Fibroblast of the conjunctiva (primary cell): ENCODE results near the gene POLR2L.

Source experiments
- DNase-seq: peaks from one replicate; pipeline ENCODE4 v3.0.0-alpha.2; 2010; ENCODE audit warnings: low read depth

The POLR2L gene

DNA sequence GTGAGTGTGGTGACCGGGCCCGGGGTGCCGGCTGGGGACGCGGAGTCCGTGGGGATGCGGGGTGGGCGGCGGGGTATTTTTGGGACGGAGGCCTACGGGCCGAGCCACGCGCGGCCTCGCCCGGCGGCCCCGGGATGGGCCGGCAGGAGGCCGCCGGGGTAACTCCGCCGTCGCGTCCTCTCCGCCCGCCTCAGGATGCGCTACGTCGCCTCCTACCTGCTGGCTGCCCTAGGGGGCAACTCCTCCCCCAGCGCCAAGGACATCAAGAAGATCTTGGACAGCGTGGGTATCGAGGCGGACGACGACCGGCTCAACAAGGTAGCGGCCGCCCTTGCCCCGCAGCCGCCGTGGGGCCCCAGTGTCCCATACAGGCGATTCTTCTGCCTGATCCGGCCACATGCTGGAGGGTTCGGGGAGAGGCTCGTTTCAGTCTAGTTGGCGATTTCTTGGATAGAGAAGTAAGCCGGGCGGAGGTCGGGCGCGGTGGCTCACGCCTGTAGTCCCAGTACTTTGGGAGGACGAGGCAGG is 32.2 kb downstream of the POLR2L start:
- DNase-seq: no peak

GRCh38 chr11:809287-810039 is 32.9 kb downstream of the POLR2L start, which contains the start of gene RPLP2:
TSS of gene RPLP2 (plus strand) at chr11:809967. CDS start at chr11:810235, 268 bp downstream.
- DNase-seq: peak; percentile 94

DNA sequence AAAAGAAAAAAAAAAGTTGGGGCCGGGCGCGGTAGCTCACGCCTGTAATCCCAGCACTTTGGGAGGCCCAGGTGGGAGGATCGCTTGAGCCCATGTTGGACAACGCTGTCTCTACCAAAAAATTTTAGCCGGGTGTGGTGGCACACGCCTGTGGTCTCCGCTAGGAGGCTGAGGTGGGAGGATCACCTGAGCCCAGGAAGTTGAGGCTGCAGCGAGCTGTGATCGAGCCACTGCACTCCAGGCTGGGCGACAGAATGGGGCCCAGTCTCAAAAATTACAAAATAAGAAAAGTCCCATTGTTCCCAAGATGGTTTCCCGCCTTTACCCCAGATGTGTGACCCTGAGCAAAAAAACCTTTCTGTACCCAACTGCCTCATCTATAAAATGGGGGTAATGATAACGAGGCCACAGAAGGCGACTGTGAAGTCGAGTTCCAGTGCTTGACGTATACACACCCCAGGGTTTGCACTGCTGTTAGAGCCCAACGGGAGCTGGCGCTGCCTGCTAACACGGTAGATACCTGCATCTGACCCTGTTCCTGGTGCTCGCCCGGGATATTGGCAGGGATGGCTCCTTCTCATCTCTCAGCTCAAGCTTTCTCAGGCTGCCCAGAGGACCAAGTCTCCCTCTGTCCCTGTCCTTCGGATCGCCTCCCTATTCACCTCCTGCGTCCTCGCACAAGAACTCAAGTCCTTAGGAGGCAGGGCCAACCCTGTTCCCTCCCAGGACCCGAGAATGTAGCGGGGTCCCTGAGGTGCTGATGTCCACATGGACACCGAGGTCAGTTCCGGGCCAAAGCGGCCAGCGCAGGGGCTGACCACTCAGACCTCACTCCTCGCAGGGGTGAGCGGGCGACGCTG is 33.7 kb downstream of the POLR2L start:
- peak; percentile 52 for DNase-seq

DNA sequence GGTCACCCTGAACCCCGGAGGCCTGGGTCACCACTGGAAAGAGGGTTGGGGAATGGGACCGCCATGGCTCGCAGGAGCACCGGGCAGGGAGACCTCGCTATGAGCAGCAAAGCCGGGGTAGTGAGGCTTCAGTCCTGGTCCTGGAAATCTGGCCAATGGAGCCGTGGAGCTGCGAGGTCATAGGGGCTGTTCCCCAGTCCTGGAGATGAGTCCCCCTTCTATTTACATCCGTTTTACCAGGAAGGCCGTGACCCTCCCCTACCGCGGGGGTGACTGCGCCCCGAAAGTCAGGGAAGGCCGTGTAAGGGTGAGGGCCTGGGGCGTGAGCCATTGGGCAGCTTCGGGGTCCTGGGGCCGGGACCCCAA is 37.7 kb downstream of the POLR2L start:
- DNase-seq: no peak

DNA sequence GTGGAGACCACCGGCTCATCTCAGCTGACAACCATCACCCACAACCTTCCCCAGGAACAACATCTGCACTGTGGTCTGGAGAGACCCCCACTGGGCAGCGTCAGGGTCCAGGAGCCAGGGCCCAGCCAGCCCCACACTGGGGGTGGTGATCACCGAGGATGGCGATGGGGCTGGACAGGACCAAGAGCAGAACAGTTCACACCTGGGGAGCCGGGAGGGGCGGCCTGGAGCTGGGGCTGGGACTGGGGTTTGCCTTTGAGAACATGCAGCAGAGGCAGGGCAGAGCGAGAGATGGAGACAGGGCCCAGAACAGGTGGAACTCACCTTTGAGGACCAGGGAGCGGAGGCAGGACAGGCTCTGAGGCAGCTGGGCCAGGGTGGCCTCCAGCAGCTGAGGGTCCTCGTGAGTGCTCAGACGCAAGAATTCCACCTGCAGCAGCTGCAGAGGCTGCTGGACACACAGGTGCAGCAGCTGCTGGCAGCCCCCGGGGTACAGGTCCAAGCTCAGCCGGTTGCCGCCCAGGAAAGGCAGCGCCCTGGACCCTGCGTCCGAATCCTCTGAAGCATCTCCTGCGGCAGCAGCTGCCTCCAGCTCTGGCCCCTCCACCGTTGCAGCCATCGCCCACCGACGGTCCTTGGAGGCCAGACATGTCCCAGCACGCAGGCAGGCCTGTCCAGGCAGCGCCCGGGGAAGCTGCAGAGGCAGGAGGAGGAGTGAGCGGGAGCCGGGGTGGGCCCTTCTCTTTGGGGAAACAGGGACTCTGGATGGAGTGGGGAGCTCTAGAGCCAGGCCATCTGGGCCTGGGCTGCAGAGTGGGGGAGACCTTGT is 38.3 kb downstream of the POLR2L start:
- no peak for DNase-seq

DNA sequence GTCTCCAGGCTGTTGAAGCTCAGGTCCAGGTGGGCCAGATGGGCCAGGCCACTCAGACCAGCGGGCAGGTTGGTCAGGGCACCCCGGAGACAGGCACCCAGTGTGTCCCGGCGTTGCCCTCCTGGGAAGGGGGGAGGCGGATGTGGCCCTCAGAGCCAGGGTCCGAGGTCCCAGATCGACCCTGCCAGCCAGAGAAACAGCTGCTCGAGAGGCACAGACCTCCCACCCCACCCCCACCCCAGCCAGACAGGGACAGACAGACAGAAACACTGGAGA is 38.9 kb downstream of the POLR2L start:
- no peak for DNase-seq

DNA sequence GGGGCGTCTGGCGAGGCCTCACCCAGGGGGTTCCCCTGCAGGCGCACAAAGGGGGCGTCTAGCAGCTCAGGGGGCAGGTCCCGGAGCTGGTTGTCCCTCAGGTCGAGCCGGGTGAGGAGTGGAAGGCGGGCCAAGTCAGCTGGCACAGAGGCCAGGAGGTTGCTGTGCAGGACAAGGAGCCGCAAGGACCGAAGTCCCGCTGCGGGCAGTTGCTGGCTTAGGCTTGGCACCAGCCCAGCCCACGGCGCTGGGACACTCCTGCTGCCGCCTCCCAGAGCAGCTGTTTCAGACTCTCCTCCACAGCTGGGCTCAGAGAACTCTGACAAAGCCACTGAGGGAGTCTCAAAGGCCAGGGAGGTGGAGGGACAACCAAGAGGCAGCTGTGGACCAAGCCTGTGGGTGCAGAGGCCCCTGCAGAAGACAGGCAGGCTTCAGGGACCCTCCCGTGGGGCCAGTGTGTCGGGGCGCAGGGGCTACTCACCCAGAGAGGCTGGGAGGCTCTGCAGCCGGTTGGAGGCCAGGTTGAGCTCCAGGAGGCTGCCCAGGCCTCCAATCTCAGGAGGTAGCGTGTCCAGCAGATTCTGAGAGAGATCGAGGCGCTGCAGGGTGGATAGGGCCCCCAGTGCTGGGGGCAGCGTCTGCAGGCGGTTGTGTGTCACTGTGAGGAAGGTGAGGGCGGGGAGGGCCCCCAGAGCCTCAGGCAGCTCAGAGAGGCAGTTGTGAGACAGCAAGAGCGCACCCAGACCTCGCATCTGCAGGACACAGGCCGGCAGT is 39.4 kb downstream of the POLR2L start:
- no peak for DNase-seq

GRCh38 chr11:802018-802617 is 40.2 kb downstream of the POLR2L start:
- no peak for DNase-seq

- DNase-seq: no peak
Observed at GRCh38 chr11:801097-801780, 41.1 kb downstream of the POLR2L start.

DNA sequence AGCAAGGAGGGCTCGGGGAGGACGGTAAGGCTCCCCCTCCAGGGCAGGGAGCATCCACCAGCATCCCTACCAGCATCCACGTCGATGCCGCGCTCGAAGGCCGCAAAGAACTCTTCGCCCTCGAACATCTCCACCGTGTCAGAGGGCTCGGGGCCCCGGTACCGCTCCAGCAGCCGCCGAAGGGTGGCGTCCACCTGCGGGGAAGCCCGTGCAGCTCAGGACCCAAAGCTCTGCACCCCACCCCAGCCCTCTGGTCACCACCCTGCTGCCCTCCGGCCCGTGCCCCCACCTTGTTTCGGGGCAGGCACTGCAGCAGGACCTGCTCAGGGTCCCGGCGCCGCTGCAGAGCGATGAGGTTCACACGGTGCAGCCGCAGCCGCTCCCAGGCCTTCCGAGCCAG is 41.9 kb downstream of the POLR2L start:
- no peak for DNase-seq

DNA sequence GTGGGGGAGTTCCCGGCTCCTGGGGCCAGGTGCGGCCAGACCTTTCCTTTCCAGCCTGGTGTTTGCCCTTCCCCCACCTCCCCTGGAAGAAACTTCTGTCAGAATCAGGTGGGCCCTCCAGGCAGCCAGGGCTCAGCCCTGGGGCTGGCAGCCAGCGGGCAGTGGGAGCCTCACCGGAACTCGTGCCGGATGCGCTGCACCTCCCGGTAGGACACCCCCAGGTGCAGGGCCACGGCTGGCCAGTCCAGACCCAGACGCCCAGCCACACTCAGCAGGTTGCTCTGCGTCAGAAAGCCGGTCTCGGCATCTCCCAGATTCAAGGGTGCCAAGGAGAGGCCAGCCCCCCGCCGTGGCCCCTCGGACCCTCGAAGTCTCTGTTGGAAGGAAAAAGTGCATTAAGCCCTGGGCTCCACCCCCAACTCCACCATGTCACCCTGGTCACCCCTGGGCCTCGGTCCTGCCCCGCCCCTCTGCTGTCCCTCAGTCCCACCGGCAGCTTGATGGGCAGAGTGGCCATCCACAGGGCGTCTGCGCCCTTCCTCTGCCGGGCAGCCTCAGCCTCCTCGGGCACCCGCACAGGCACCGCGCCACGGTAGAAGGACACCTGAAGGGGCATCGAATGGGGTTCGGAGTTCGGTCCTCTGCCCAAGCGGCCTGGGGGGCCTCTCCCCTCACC is 42.5 kb downstream of the POLR2L start:
- DNase-seq: no peak

DNA sequence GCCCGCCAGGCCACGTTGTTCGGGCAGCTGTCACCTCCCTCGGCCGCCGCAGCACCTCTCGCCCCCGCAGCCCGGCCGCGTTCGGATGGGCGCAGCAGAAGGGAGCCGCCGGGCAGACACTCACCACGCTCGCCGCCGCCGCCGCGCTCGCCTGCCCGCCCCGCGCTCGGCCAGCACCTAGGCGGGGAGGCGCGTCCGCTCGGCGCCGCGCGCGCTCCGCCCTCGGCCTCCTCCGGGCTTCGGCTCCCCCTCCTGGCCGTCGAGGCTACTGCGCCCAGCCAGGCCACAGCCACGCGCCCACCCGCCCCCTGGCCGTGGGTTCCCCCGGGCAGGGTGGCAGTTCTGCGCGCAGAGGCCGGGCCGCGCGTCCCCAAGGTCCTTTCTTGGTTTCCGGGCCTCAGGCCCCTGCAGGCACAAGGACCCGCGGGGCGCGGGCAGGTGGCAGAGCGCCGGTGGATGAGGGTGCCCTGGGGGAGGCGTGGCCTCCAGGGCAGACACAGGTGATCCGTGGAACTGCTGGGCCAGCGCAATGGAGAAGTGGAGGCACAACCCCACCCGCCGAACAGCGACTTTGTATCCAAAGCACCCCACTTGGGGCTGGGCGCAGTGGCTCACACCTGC is 44.1 kb downstream of the POLR2L start, which contains the start of gene SLC25A22:
SLC25A22 (minus strand) TSS at position 189 of the 621 bp plus-strand sequence. CDS start 3,275 bp downstream, outside the sequence.
- no peak for DNase-seq

- peak; percentile 62 for DNase-seq
Observed at GRCh38 chr11:797296-798092, 44.8 kb downstream of the POLR2L start.

DNA sequence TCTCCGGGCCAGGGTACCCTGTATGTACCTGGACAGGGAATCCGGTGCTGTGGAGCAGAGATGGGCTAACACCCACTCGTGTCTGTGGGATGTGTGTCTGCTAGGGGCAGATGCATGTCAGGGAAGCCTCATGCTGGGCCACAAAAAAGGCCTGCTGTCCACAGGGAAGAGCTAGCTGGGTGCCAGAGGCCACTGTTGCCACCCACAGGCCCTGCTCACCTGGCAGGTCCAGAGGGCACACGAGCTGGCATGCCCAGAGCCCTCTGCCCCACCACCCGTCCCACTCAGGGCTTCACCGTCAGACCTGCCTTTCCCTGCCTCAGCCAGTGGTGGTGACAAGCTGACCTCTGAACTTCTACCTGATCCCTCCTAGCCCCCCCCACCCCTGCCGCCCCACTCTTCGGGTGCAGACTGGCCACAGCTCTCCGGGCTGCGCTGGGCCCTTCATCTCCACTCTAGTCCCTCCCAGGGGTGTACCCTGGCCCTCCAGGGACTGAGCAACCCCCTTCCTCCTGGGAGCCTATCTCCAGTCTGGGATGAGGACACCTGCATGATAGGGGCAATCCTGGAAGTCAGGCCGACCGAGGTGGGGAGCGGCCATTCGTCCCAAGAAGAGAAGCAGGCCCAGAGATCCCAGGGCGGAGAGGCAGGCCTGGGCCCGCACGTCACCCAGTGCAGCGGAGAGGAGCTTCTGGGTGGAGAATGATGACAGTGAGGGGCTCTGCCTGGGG is 45.6 kb downstream of the POLR2L start:
- DNase-seq: no peak

DNA sequence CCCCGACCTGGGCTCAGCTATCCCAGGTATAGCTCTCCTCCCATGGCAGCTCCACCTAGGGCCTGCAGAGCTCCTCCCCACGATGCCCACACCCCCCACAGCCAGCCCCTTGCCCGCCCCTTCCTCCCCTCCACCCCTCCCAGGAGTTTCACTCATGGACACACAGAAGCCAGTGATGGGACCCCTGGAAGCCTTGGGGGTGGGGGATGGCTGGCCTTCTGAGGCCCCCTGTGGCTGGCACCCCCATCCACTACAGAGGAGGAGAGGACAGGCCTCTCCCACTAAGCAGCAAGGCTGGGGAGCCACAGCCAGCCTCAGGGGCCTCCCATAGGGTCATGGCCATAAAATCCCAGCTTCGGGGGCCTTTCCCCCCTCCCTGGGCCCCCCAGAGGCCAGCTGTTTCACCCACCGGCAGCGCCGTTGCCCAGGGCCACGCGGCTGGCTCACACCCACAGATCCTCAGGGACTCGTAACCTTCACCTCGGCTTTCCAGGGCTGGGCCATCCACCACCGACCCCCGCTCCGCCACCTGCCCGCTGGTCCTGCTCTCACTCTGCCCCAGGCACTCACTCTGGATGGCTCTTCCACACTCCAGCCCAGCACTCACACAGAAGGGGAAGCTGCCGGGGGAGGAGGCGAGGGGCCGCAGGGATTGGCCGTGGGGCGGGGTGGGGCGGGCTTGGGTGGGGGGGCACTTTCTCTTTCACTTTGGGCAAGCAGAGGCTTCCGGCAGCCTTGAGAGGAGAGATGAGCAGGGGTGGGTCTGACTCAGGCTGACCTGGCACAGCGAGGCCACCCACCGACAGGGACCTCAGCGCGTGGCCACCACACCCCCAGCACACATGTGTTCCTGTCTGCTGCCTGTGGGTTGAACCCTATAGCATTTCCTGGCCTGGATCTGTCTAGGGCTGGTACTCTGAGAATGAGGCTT is 46.4 kb downstream of the POLR2L start:
- peak; percentile 75 for DNase-seq

DNA sequence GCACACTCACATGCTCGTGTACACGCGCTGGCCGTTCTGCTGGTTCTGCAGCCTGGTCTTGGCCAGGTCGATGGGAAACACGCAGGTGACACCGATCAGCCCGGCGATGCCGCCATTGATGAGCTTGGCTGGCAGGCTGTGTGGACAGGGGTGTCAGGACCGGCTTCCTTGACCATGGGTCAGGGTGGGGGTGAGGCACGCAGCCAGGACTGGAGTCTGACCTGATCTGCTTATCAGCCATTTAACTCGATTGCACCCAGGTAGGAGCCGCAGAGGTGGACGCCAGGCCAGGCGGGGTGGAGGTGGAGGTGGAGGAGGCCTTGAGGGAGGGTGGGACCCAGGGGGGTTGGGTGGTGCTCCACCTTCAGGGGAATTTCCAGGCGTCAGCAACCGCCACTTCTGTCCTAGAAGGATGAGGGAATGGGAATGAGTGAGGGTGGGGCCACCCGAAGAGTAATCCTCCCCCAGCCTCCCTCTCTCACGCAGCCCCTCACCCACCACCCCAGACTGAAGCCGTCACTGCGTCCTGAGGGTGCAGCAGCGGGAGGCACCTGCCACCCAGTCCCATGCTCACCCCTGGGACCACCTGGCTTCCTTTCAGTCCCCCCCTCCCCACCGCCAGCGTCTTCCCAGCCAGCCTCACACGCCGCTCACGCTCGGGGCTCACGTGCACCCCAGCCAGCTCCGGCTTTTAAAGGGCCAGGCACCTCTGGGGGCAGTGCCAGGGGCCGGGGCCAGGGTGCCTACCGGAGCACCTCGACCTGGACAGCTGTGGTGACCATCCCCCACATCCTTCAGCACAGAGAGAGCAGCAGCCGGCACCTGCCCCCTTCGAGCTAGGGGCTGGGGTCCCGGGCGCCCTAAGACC is 47.3 kb downstream of the POLR2L start:
- DNase-seq: no peak
